ENCODE measurements around the gene LARP4B.

LARP4B gene

DNA sequence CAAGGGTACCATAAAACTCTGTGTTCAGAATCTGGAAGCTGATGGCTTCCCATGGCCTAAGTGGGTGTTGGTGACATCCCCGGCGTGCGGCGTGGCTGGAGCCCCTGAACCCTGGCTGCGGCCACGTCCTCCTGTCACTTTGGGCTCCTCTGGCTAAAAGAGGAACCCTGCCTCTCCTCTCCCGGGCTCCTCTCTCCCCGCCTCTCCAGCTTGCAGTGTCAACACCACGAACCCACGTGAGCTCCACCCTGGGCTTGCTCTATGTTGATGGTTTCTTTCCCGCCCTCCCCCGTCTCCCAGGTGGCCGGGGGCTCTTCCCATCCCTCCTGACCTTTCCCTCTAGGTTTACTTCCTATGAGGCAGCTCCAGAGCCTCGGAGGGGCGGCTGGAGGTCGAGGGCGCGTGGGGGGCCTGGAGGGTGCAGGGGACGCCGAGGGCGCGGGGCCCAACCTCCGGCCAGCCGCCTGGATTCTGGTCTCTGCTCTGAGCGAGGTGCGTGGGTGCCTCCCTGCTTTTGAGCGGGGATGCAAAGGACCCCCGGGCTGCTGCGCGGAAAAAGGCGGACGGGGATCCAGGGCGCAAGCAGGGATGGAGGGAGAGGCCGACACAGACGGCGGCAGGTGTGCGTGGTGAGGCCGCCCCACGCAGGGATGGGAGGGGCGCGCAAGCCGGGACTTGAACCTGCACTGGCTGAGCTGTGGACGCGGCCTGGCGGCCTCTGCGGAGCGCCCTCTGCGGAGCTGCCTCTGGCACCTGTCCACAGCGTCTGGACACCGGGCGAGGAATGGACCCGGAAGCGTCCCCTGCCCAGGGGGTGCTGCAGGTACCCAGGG, 126.5 kb downstream of the LARP4B start:
- no peak for DNase-seq

DNA sequence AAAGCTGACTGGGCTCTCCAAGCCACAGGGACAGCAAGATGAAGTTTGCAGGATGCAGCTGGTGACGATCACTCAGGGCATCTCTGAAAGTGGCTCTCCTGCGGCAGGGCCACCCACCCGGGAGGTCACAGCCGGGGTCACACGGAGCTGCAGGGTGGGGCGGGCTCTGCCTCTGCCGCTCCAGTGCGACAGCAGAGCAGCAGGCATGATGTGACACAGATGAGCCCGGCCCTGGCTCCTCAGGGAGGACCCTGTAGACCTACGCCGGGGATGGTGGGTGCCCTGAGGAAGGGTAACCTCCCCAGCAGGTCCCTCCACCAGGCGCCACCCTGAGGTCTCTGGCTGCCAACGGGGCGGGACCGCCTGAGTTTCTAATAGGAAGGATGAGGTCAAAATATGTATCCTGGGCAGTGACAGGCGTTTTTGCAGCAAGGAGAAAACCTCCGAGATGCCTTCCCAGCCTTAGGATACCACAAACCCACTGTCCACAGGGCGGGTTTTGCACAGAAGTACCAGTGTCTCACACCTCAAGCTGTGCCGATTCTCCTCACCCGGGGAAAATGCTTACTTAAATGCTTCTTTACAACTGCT, 127.2 kb downstream of the LARP4B start:
- DNase-seq: no peak

DNA sequence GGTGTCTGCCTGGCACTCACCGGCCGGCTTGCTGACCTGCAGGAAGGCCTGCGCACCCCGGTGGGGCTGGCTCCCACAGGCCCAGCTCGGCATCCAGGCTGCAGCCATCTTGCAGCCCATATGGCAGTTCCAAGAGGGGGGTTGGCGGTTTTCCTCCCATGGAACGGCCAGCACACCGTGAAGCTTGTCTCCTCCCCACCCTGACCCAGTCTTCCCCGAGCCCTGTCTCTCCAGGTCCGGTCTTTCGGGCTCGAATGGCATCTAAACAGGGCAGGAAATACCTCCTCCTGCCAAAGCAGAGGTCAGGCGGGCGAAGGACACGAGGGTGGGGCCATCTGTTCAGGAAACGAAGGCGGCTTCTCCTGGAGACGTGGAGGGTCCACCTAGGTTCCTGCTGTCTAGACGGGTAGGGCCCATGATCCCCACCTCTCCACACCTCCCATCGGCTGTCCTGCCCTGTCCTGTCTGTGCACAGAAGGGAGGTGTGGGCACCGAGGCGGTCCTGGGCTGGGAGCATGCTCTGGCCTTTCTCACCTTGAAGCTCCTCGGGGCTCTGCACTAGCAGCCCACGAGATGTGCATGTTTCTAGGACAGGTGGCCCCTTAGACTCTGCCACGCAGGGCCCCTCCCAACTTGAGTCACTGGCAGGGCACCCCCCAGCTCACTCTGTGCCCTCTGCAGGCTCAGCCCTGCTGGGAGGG, 128.3 kb downstream of the LARP4B start:
- DNase-seq: no peak

DNA sequence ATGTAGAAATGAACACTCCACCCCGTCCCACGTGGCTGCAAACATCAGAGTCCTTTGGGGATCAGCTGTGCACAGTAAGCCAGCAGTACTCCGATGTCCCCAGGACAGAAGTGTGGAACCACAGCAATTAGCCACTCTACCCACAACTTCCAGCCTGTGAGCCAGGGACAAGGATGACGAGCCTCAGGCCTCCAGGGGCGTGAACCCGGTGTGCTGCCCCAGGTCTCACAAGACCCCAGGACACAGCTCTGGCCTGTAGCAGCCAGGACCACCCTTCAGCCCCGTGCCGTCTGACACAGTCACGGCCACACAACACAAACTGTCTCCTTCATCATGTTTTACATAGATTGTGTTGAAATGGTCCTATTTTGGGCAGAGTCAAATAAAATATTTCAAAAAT, 129.0 kb downstream of the LARP4B start:
- DNase-seq: no peak

DNA sequence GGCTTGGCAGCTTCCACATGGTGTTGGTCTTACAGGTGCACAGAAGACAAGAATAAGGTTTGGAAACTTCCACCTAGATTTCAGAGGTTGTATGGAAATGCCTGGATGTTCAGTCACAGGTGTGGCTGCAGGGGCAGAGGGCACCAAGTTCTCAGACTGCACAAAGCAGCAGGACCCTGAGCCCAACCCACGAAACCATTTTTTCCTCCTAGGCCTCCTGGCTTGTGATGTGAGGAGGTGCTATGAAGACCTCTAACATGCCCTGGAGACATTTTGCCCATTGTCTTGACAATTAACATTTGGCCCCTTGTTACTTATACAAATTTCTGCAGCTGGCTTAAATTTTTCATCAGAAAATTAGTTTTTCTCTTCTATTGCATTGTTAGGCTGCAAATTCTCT, 134.3 kb downstream of the LARP4B start:
- no peak for DNase-seq

DNA sequence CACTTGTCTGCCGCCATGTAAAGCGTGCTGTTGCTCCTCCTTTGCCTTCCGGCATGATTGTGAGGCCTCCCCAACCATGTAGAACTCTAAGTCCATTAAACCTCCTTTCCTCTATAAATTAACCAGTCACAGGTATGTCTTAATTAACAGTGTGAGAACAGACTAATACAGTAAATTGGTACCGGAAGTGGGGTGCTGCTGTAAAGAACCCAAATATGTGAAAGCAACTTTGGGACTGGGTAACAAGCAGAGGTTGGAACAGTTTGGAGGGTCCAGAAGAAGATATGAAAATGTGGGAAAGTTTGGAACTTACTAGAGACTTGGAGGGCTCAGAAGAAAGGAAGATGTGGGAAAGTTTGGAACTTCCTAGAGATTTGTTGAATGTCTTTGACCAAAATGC, 135.3 kb downstream of the LARP4B start:
- DNase-seq: no peak

DNA sequence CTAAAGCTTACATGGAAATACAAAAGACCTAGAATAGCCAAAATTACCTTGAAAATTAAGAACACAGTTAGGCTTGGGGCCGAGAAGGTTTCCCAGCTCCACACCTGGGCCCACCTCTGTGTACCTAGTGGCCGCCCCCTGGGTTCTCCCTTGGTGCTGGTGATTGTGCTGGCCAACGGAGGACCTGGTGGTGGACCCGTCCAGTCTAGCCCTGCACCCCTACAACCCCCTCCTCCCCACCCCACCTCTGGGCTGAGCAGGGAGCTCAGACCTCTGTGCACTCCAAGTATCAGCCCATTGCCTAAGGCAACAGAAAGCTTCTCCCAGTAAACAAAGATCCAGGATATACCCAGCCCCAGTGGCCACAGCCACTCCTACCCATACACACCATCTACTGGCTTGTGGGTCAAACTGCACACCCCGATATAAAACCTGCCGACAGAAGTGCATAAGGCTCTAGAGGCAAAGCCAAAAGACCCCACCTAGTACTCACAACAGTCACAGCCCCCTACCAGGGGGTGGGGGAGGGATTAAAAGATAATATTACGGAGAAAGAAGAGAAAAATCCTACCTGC, 137.0 kb downstream of the LARP4B start:
- no peak for DNase-seq

DNA sequence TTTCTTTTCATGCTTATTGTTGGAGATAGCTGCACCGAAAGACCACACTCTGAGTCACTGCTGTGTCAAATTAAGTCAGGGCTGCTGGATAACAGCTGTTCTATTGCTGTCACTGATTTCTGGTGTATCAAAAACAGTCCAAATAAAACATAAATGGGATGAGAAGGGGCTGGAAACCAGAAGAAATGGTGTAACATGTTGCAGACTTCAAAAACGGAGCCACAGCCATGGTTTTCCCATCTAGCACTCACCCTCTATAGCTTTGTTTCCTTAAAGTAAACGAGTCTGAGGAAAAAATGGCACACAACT, 138.8 kb downstream of the LARP4B start:
- DNase-seq: no peak

DNA sequence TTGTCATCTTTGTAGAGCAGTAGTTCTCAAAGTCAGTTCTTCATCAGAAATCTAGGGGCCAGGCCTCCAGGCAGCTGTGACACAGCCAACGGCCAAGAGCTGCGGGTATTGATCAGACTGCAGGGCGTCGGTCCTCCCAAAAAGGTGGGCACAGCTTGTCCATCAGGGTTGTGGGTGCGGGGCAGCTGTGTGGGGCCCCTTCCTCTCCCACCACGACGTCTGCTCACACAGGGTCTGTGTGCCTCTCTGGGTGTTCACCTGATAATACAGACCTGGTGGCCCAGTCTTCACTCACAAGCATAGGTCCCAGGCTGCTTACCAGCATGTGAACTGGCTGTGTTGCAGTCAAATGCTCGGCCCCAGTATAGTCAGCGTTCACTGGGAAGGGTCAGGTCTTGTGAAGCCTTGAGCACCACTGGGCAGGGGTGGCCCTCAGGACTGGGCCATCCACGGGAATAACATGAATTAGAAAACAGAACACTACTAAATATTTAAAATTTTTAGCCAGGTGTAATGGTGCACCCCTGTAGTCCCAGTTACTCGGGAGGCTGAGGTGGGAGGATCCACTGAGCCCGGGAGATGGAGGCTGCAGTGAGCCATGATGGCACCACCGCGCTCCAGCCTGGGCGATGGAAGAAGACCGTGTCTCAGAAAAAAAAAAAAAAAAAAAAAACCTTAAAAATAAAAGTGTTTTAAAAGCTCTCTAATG, 139.3 kb downstream of the LARP4B start:
- no peak for DNase-seq

DNA sequence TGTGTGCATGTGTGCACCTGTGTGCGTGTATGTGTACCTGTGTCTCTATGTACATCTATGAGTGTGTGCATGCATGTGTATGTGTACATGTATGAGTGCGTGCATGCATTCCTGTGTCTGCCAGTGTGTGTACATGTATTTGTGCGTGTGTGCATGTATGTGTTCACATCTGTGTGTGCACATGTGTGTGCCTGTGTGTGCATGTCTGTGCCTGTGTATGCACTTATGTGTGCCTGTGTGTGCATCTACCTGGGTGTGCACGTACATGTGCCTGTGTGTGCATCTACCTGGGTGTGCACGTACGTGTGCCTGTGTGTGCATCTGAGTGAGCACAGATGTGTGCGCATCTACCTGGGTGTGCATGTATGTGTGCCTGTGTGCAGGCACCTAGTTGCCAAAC, 139.9 kb downstream of the LARP4B start:
- DNase-seq: no peak

DNA sequence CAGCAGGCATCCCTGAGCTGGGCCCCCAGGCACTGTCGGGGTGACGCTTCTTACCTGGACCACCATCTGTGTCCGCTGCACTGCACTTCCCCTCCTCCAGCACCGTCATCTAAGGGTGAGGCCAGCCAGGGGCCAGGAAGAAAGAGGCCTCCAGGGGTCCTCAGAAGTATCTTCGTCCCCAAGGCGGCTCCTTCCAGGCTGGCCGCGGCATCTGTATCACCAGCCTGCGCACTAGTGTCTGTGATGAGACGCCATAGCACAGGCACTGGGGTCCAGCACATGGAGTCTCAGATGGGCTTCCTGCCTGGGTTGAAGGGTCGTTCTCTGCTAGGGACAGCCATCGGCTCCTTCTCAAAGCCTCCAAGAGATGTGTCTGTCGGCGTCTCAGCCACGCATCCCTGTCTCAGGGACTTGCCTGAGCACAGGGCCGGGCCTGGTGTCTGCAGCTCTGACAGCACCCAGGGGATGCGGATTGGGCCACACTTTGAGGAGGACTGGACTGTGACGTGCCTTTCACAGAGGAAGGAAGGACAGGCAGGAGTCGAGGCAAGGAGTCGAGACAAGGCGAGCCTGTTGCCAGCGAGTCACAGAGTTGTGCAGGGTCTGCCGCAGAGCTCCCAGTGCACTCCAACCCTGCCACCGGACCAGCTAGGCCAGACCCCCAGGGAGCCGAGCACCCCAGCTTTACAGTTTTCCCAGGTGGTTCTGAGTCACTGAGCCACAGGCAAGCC, 140.5 kb downstream of the LARP4B start:
- DNase-seq: no peak

DNA sequence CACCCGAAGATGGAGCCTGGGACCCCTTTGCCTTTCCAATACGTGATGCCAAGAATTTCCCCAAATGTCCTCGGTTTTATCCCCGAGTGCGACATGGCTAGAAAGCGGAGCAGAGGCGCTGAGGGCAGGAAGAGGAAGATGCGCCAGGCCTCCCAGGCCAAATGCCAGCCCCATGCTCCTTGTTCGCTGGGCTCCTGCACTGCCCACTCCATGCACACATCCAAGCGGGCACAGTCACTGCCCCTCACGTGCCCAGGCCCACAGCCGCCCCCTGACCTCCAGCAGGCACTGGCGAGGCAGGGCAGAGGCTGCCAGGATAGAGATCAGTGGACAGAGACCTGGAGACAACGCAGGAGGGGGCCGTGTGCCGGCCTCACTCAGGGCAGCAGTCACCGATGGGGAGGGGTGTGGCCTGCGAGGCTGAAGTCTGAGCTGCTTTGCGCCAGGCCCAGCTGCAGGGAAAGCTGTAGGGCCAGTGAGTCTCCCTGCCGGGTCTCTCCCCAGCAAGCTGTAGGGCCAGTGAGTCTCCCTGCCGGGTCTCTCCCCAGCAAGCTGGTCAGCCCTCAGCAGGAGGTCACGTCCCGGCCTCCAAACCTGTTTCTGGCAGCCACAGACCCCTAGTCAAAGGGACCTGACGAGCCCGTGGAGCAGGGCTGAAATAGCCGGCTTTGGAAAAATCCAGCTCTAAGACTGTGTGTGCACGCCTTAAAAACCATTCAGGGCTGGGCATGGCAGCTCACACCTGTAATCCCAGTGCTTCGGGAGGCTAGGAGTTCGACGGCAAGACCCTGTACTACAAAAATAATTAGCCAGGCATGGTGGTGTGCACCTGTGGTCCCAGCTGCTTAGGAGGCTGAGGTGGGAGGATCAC, 141.4 kb downstream of the LARP4B start:
- DNase-seq: no peak

DNA sequence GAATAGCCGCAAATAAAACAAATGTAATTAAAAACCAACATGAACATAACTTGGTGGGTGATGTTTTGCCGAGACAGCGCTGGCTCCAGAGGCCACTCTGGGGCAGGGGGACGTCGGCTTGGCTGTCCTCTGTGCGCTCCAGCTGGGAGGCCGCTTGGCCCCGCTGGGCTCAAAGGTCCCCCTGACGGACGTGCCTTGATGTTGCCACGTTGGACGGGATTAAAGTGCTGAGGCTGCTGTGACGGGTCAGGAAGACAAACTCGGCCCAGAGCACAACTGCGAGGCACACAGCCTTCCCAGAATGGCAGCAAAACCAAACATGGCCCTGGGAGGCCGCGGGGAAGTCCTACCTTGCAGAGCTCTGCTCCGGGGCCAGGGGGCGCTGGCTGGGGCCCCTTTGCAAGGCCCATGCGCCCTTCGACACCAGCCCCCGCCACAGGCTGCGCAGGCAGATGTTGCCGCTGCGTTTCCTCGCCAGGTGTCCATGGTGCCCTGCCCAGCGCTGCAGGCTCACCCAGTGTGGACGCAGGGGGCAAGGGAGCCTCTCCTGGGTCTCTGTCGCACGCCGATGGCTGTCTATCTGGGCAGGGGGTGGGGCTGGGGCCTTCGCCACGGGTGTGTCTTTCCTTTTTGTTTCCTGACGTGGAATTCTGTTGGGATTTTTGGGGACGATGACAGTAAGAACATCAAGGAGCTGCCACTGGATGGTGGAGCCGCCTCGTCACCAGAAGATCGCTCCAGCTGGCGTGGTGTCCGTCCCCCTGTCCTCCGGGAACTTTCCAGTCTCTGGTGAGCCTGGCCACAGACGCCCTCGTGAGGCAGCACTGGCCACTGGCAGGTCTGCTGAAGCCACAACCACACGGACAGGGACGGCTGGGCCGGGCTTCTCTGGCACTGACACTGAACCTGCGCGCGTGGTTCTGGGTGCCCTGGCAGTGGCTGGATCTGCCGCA, 142.4 kb downstream of the LARP4B start:
- DNase-seq: no peak

DNA sequence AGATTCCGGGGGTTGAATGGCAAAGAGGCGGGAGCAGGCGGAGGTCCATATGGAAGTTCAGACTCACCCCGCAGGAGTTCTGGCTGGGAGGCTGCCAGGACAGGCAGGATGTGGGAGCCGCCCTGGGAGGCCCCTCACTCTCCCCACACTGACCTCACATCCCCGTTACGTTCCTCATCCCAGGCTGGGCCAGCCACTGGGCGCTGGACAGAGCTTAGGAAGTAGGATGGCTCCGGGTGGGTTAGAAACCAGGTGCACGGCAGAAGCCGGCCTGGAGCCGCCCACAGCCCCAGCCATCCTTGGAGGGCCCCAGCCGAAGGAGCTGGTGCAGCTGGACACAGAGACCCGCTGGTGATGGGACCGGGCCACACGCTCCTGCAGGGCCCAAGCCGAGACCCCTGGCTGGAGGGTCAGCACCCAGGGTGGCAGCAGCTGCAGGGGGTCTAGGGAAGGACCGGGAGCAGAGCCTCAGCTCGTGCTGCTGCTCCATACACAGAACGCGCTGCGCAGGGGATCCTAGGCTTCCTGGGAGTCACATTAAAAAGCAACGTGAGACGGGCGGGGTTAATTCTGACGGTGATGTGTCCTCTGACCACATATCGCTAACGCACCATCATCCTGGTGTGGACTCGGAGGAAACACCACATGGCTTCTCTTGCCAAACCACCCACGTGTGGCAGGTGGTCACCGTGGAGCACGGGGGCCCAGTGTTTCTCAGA, 143.4 kb downstream of the LARP4B start:
- DNase-seq: no peak

DNA sequence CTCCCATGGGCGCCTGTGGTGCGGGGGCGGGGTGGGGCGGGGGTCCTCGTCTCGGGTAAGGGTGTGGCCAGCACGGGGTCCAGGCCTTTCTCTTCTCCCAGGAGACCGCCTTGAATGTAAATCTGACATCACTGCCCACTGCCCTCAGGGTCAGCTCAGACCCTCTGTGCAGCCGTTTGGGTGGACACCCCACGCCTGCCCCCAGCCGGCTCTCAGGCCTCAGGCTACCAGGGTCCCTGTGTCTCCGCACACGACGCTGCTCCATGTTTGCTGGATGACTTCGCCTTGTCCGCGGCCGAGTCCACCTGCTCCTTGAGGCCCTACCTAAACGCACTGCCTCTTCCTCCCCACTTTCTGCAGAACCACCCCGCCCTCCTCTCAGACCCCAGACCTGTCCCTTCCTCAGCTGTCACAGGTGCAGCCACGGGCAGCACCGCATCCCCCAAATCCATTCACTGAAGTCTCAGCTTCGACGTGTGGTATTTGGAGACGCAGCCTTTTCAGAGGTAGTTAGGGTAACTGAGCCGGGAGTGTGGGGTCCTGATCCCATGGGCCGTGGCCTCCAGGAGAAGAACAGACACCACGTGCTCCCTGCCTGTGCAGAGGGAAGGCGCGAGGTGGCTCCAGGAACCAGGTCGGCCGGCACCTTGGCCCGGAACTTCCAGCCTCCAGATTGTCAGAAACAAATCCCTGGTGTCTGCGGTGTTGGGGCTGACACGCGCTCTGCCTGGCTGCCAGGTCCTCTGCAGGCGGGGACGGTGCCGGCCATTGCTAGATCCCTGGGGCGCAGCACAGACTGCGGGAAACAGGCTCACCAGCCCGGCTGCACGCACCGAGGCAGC, 144.7 kb downstream of the LARP4B start:
- DNase-seq: no peak

DNA sequence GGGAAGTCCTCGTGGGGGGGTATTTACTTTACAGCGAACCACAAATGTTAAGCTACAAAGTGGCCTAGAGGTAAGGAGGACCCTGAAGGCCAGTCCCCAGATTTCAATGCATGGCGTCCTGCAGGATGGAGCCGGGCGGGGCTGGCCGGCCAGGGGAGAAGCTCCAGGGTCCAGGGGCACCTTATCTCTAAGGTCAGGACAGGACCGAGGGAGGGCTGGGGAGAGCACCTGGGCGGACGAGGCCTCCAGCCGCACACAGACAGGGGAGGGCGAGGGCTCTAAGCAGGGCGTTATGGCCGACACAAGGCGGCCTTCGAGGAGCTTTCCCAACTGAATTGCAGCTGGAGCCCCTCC, 145.7 kb downstream of the LARP4B start:
- no peak for DNase-seq

DNA sequence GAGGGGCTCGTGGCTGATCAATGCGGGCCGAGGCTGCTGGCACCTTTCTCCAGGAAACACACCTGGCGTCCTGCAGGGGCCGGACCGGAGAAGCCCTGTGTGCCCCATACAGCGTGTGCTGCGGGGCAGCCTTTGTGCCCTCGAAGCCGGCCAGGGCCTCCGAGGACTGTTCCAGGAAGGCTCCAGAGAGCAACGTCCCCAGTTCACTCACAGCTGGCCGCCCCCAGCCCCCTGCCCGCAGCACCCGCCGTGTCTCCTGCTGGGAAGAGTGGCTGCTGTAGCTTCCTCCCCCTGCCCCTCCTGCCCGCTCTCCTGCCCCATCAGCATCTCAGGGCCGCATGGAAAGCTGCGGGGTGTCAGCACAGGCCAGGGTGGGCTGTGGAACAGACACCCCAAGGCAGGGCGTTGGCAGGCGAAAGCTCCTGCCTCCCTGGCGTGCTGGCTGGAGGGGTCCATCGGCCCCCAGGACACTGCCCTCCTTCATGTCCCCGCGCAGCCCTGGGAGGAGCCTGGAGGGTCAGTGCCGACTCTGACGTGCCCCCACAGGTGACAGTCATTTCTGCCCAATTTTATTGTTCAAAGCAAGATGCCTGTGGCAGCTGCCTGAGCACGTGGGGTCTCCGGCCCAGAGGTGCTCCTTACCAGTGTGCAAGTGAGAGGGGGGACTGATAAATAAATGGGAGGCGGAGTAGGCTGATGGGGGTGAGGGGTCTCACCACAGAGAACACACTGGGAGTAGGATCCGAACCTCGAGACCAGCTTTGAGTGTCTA, 146.2 kb downstream of the LARP4B start:
- DNase-seq: no peak
